GM10847 (cell line): ENCODE data around the gene HYPK.

Experiments used
- POLR2A ChIP-seq: IDR thresholded peaks from 2 replicates; pipeline ENCODE4 v1.6.1; 2011; ENCODE audit not compliant: insufficient read length; ENCODE audit errors: extremely low read depth

Gene HYPK

GRCh38 chr15:43791993-43792760, 8.2 kb upstream of the HYPK start, which contains the start of gene SERF2:
Gene SERF2 (plus strand): TSS chr15:43792320. CDS start chr15:43792377, 57 bp downstream.
- TF ChIP-seq POLR2A, result peak; percentile 90

DNA sequence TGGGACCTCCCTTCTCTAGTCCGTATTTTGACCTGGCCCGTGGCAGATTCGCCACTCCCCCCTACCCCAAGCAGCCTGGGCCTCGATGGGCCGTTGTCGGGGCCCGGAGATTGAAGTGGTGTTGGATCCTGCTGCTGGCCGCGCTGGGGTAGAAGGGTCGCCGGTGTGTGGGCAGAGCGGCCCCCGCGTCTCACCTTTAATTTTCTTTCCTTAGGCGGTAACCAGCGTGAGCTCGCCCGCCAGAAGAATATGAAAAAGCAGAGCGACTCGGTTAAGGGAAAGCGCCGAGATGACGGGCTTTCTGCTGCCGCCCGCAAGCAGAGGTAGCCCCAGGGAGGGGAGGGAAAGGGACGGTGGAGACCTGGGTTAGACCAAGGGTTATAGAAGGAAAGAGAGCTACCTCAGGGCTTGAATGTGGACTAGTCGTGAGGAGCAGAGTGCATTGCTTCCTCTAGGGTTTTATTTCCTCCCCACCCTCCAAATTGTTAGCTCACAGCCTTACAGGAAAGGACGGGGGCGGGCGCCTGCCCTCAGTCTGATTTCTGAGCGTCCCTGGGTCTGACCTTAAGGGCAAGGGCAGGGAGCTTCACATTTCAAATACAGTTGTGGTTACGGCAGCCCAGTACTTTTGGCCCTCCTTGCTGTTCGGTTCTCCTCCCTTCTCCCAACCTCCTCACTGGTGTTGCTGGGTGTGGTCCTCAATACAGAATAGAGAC, 7.5 kb upstream of the HYPK start:
- no peak for TF ChIP-seq POLR2A

GRCh38 chr15:43793647-43794046, 6.8 kb upstream of the HYPK start:
- TF ChIP-seq POLR2A, result no peak

GRCh38 chr15:43794269-43795037, 5.9 kb upstream of the HYPK start:
- no peak for TF ChIP-seq POLR2A

DNA sequence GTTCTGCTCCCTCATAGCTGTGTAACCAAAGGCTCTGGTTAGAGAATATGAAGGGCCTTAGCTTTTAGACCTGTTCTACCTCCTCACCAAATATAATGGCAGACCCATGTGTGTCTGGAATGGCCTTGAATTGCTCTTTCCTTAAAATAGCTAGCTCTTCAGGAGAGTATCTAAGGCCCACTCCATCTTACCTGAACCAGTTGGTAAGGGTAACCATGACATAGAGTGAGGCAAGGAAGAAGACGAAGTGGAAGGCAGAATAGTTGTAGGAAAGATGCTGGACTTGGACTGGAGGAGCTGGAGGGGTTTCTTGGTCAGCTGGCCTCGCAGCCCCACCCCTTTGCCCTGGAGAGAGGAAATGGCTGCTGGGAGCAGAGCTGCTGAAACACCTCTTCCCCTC, 5.2 kb upstream of the HYPK start:
- no peak for TF ChIP-seq POLR2A

DNA sequence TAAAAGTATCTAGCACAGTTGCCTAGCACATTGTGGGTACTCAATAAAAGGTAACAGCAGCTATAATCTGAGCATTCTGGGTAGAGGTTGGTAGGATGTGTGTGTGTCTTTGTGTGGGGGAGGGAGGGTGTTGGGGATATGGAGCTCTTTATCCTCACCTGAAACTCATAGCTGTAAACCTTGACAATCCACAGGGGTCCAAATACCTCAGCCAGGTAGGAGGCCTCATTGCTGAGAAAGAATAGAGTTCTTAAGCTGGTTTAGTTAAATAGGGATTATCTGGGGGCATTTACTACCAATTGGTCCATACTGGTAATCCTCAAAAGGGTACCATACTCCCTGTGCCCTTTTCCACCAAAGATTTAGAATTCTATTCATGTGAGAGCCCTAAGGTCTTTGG, 4.4 kb upstream of the HYPK start:
- TF ChIP-seq POLR2A, result no peak

DNA sequence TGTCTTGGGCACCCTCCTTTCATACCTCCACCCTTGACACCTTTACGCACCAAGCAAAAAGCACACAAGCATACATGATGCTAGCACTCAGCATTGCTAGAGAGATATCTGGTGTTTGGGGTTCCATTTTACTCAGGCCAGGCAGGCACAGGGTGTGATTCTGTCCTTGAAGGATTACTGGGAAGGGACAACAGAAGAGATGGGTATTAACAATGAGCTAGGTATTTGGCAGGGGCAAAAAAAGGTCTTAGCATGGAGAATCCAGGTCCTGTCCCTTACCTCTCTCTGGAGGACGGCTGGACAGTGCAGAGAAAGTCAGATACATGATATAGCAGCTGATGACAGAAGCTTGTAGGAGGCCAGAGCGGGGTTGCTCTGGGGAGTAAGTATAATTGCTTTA, 3.8 kb upstream of the HYPK start:
- TF ChIP-seq POLR2A, result no peak

DNA sequence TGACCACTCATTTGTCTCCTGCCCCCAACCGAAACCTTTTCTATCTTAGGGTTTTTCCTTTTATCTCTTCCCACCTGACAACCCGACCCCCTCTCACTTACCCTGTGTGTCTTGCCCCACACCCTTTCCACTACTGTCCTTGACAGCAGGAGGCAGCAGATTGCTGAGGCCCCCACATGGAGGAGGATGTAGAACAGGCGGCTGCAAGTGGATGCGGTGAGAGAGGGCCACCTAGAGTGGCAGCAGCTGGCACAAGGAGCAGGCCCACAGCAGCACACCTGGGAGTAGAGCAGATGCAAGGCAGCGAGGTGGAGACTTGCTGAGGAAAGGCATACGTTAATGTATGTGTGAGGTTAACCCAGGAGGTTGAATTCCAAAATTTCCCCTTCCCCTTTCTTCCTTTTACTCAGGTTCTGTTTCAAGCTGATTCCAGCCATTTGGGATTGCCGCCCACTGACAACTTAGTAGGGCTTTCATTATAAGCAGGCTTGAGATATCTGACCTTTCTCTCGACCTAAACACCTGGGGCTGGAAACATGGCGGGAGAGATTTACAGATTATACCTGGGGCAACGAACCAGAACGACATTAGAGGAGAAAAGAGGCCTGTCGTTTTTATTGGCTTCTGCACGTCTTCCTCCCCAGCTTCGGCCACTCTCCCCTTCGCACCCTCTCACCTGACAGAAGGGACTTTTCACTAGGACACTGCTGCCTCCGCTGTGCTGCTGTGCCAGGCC, 1.0 kb upstream of the HYPK start:
- TF ChIP-seq POLR2A, result no peak

DNA sequence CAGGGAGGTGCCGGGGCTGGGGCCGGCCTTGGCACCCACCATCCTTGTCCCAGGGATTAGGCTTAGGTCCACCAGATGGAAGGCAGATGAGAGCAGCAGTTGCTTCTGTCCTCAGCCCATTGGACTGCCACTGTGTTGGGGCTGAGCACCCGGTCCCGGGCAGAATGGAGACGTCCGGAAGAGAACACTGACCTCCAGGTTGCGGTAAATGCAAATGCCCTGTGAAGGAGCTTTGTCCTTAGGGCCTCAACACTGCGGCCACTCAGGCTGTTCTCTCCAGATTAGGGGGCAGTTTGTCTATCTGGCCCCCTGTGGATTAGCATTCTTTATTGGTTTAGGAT, 484 bp upstream of the HYPK start, which contains the start of gene SERINC4:
Gene SERINC4, minus strand, starts transcription at position 276 of the 341 bp plus-strand sequence. Its CDS starts 234 bp downstream, at position 42.
- no peak for TF ChIP-seq POLR2A

DNA sequence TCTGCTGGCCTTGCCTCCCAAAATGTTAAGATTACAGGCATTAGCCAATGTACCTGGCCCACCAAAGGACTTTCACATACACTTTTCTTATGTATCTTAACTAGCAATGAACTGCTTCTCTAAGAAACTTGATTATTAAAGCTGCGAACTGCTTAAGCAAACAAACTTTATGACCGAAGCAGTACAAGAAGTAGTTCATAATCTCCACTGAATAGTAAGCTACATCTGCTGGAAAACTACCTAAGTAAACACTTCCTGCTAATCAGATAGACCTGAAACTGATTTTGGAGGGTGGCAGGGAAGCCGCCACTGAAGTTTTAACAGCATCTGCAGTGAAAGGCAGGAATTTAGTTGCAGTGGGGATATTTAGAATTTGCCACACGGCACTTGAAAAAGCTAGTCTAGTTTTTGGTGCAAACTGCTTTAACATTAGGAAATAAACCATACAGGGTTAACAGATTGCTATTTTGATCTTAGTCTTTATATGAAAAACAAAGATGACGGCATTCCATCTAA, 8.1 kb downstream of the HYPK start:
- no peak for TF ChIP-seq POLR2A

- TF ChIP-seq POLR2A, result no peak
Measured at GRCh38 chr15:43808960-43809678, 8.7 kb downstream of the HYPK start.

DNA sequence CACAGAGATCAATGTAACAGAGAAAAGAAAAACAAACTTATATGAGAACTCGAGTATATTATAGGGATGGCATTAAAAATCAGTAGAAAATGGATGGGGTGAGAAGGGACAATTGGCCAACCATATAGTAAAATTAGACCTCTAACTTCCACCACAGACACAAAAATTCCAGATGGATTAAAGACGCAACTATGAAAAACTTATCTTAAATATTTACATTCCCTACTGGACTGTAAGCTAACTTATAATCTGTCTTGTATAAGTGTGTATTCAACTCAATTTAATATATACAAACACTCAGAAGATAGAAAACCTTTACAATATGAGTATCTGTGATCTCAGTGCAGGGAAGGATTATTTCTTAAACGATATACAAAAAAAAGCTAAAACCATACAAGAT, 21.1 kb downstream of the HYPK start:
- TF ChIP-seq POLR2A, result no peak

- TF ChIP-seq POLR2A, result peak; percentile 70
Measured at GRCh38 chr15:43824302-43825246, 24.2 kb downstream of the HYPK start, which contains the start of gene MFAP1. Gene MFAP1 (minus strand): TSS chr15:43824690. CDS start chr15:43824569, 121 bp downstream.
